Measurements from ENCODE around the gene CEP131. TPM values are rescaled to one million over a fixed set of nuclear protein-coding genes. Genes with fewer than 3 reads are reported as not detected.

CEP131 gene
- total and polyA plus RNA-seq, 2 of the 4 experiments (the other 2 are of a cell fraction) = 4.8 to 9.6 TPM

DNA sequence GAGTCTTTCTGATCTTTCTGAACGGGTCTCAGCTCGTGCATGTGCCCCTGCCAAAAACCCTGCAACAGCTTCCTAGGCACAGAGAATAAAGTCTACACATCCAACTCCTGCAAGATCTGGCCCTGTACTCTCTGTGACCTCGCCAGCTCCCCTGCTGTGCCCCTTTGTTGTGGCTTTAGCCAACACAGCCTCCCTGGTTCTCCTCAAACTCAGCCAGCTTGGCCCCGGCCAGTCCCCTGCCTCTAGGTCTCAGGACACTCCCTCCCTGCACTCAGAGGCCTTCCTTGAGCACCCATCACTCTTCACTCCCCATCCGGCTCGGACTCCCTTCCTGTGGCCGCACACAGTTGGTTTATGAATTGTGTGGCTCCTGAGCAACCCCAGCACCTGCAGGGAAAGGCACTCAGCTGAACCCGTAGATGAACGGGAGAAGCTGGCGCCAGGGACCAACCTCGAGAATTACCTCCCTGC lies 1.4 kb downstream of the CEP131 start:
- Histone ChIP-seq H4K8ac (ENCODE audit: low read depth in 2 of 2, low read length in 2 of 2) (no peak overlapping the region), H3K14ac (replicated peaks; ENCODE audit: low read depth, low read length) (no peak overlapping the region), H3K4me3 (ENCODE audit: insufficient read depth, low read depth, low read length) (no peak overlapping the region), H2BK5ac (ENCODE audit: low read depth, low read length, poor library complexity, severe bottlenecking) (no peak overlapping the region), H3K4me2 (ENCODE audit: low read depth, low read length) (peak overlapping the region; percentile 92), H4K5ac (ENCODE audit: low read depth, low read length) (no peak overlapping the region), H3K23ac (ENCODE audit: low read depth, low read length) (no peak overlapping the region), H4K91ac (ENCODE audit: insufficient read depth, low read depth, low read length) (no peak overlapping the region), H3K9me1 (ENCODE audit: insufficient read depth, low read length) (no peaks in the 10 kb centered on the region; the same call in none of the 2 replicates), H3K4ac (ENCODE audit: low read depth, low read length) (no peak overlapping the region), H3K18ac (ENCODE audit: low read depth, low read length) (no peak overlapping the region), H2BK15ac (ENCODE audit: low read depth, low read length) (no peak overlapping the region), H2AK9ac (replicated peaks; ENCODE audit: low read depth, low read length, poor library complexity) (no peak overlapping the region), H4K20me1 (ENCODE audit: insufficient read depth, low read length) (no peaks in the 10 kb centered on the region), H2BK20ac (ENCODE audit: low read depth, low read length) (no peak overlapping the region), H3K4me1 (ENCODE audit: control insufficient read depth, insufficient read depth, low read length) (peaks cover 8% of the 10 kb centered on the region; the same call in 1 of the 2 replicates), H2AK5ac (ENCODE audit: low read depth, low read length) (no peak overlapping the region), H3K79me1 (ENCODE audit: low read depth in 1 of 2, low read length in 2 of 2) (peaks cover 11 to 20% of the 10 kb centered on the region in 2 experiments; a peak in 3 of 4 replicates), H3K9me3 (ENCODE audit: control insufficient read depth, insufficient read depth, low read length) (no peaks in the 10 kb centered on the region), H3K9ac (ENCODE audit: low read depth, low read length) (no peak overlapping the region), H2BK120ac (ENCODE audit: low read depth, low read length) (no peak overlapping the region), H3K56ac (ENCODE audit: extremely low read depth, insufficient read depth, low read length) (no peak overlapping the region), H2AFZ (replicated peaks; ENCODE audit: low read length, poor library complexity) (peak overlapping the region; percentile 97), H3K27ac (ENCODE audit: insufficient read depth, low read length) (no peak overlapping the region), H3K27me3 (ENCODE audit: control insufficient read depth, insufficient read depth, low read length) (no peaks in the 10 kb centered on the region), H3K36me3 (ENCODE audit: control insufficient read depth, insufficient read depth, low read length) (peaks cover 5% of the 10 kb centered on the region; the same call in 1 of the 2 replicates)
- ChIA-PET CTCF (no interaction called here), POLR2A (ENCODE audit: unreplicated experiment) (no interaction called here)
- no TSS peak for BruUV-seq (replicated peaks)
- TF ChIP-seq RAD21 (IDR thresholded peaks at IDR 0.05; ENCODE audit: low read length) (no peak), MXI1 (IDR thresholded peaks at IDR 0.05; ENCODE audit: borderline replicate concordance, low read depth, low read length) (no peak), MAZ (IDR thresholded peaks at IDR 0.05; ENCODE audit: borderline replicate concordance, low read depth, low read length) (no peak), FOS (IDR thresholded peaks at IDR 0.05; ENCODE audit: low read depth, low read length) (no peak), RCOR1 (IDR thresholded peaks at IDR 0.05; ENCODE audit: insufficient replicate concordance, low read length) (no peak), MAFK (IDR thresholded peaks at IDR 0.05; ENCODE audit: low read depth, low read length) (no peak), BHLHE40 (IDR thresholded peaks at IDR 0.05; ENCODE audit: low read depth, low read length) (no peak), NFE2L2 (IDR thresholded peaks at IDR 0.05; ENCODE audit: low read depth, low read length) (no peak), CHD1 (IDR thresholded peaks at IDR 0.05; ENCODE audit: low read depth, low read length) (no peak), CEBPB (IDR thresholded peaks at IDR 0.05; ENCODE audit: low read depth, low read length) (no peak), RFX5 (IDR thresholded peaks at IDR 0.05; ENCODE audit: low read depth, low read length) (no peak), SMC3 (IDR thresholded peaks at IDR 0.05; ENCODE audit: low read depth, low read length) (no peak), POLR2A (IDR thresholded peaks at IDR 0.05; ENCODE audit: low read depth, low read length) (no peak)
- TF ChIP-seq, protein P1, sequence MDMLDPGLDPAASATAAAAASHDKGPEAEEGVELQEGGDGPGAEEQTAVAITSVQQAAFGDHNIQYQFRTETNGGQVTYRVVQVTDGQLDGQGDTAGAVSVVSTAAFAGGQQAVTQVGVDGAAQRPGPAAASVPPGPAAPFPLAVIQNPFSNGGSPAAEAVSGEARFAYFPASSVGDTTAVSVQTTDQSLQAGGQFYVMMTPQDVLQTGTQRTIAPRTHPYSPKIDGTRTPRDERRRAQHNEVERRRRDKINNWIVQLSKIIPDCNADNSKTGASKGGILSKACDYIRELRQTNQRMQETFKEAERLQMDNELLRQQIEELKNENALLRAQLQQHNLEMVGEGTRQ (IDR thresholded peaks at IDR 0.05; ENCODE audit: low read depth, low read length) = no peak
- TF ChIP-seq, protein P2, sequence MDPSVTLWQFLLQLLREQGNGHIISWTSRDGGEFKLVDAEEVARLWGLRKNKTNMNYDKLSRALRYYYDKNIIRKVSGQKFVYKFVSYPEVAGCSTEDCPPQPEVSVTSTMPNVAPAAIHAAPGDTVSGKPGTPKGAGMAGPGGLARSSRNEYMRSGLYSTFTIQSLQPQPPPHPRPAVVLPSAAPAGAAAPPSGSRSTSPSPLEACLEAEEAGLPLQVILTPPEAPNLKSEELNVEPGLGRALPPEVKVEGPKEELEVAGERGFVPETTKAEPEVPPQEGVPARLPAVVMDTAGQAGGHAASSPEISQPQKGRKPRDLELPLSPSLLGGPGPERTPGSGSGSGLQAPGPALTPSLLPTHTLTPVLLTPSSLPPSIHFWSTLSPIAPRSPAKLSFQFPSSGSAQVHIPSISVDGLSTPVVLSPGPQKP (IDR thresholded peaks at IDR 0.05; ENCODE audit: borderline replicate concordance, low read depth, low read length) = no peak
- TF ChIP-seq, protein P3, sequence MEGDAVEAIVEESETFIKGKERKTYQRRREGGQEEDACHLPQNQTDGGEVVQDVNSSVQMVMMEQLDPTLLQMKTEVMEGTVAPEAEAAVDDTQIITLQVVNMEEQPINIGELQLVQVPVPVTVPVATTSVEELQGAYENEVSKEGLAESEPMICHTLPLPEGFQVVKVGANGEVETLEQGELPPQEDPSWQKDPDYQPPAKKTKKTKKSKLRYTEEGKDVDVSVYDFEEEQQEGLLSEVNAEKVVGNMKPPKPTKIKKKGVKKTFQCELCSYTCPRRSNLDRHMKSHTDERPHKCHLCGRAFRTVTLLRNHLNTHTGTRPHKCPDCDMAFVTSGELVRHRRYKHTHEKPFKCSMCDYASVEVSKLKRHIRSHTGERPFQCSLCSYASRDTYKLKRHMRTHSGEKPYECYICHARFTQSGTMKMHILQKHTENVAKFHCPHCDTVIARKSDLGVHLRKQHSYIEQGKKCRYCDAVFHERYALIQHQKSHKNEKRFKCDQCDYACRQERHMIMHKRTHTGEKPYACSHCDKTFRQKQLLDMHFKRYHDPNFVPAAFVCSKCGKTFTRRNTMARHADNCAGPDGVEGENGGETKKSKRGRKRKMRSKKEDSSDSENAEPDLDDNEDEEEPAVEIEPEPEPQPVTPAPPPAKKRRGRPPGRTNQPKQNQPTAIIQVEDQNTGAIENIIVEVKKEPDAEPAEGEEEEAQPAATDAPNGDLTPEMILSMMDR (conservative IDR thresholded peaks at IDR 0.05; ENCODE audit: low read depth, low read length) = no peak
- WGBS, 2 experiments (ENCODE audit: extremely low coverage in 2 of 2, insufficient read length in 1 of 2) = 71% methylated on average over 8 of the region's 11 CpGs; no CpG with 5 or more reads in 1 of the 2 experiments
- intact Hi-C loops (cut with micrococcal nuclease) = loop anchor here (5.0 kb wide), 1 partner anchor 79 kb away; no protein-coding TSS in a partner anchor
- dilution Hi-C loops (cut with HindIII; ENCODE audit: low sequenced_read_pairs, unreplicated experiment) = no loop called here
- in situ Hi-C loops (cut with MboI; ENCODE audit: low sequenced_read_pairs) = no loop called here
- ATAC-seq (ENCODE audit: low read depth) (no peak), DNase-seq (no peak)

Data from IMR-90 (cell line).